Measurements from ENCODE around the gene SP100.
"Not testable (repeated sequence)": the region's sequence is repeated elsewhere in the genome, so short reads cannot be mapped to it uniquely, and the experiment has no call there.

GRCh38 chr2:230401026-230401425 is 15.0 kb upstream of the SP100 start:
- TF ChIP-seq POLR2A (IDR thresholded peaks at IDR 0.05; ENCODE audit: low read length); GATA1 (IDR thresholded peaks at IDR 0.05; ENCODE audit: low read depth, low read length): not testable (repeated sequence)
